K562 (cell line): Measurements from ENCODE around the gene IGSF10. TPM values are rescaled to one million over a fixed set of nuclear protein-coding genes. Genes with fewer than 3 reads are reported as not detected.
A peak's percentile ranks its signal among the peaks of the same experiment; 100 is the strongest.

Experiments used
- ATAC-seq: fragments of 200-7000 bp; cut with Tn5 transposase; 3 replicates; pipeline ENCODE4 v1.9.1; 2020; ENCODE audit warnings: moderate library complexity
- BruUV-seq: library from RNA; stranded (reverse); fragments of 400-500 nt; replicated peaks from 2 replicates; lab custom pipeline; 2021; lab: Mats Ljungman, UMichigan
- CTCF ChIA-PET: fragments of 300-600 bp; formaldehyde crosslinking; extraction: SDS; loops from one replicate; lab custom pipeline; 2021; ENCODE audit warnings: low intra/inter-chr PET ratio; lab: Yijun Ruan, JAX
- POLR2A ChIA-PET: fragments of 300-600, 350-650 bp; sonication (Branson Sonifier 250); formaldehyde crosslinking; extraction: SDS; loops from one replicate; lab custom pipeline; 2021; ENCODE audit warnings: antibody characterized with exemption, inconsistent platforms; lab: Yijun Ruan, JAX
- DNase-seq, 4 experiments: peaks; one replicate each; pipeline versions ENCODE4 v3.0.0 to v3.0.0-alpha.2; 2011 to 2018; ENCODE audit warnings: low spot score in 3 of 4, mixed read lengths in 3 of 4; ENCODE audit errors: extremely low read depth in 1 of 4
- FAIRE-seq: peaks from 2 replicates; lab custom pipeline; 2011; peaks lifted over from hg19 to GRCh38; lab: Jason Lieb, UNC
- H2AFZ ChIP-seq: 2 replicates; pipeline ENCODE4 v1.6.0; 2011; ENCODE audit warnings: low read depth, low read length, control low read depth, inconsistent platforms
- H3K27ac ChIP-seq: fragments of 200-600 bp; 3 replicates; pipeline ENCODE4 v1.8.0; 2011; ENCODE audit warnings: low read depth, mild to moderate bottlenecking, control low read depth, inconsistent platforms, low read length, moderate library complexity, mixed read lengths; ENCODE audit errors: extremely low read depth
- H3K27me3 ChIP-seq, 2 experiments: fragments of 300-600 bp in 1 of 2; 2 replicates in 1 of 2; 3 replicates in 1 of 2; pipeline versions ENCODE4 v1.6.0 to v1.8.0; 2011; ENCODE audit warnings: inconsistent platforms in 2 of 2, low read length in 2 of 2, mild to moderate bottlenecking in 1 of 2, mixed read lengths in 1 of 2, moderate library complexity in 1 of 2; ENCODE audit not compliant: control insufficient read depth in 2 of 2, insufficient read depth in 2 of 2
- H3K36me3 ChIP-seq: fragments of 300-600 bp; 3 replicates; pipeline ENCODE4 v1.8.0; 2011; ENCODE audit warnings: mild to moderate bottlenecking, low read length, inconsistent platforms; ENCODE audit not compliant: control insufficient read depth, insufficient read depth
- H3K4me1 ChIP-seq, 2 experiments: fragments of 200-600 bp in 1 of 2; replicated peaks in 1 of 2; 2 replicates in 1 of 2; 3 replicates in 1 of 2; pipeline versions ENCODE4 v1.5.1 to v1.8.0; 2011; ENCODE audit warnings: inconsistent platforms in 2 of 2, low read length in 2 of 2, mild to moderate bottlenecking in 1 of 2, mixed read lengths in 1 of 2, moderate library complexity in 1 of 2; ENCODE audit not compliant: control insufficient read depth in 2 of 2, insufficient read depth in 2 of 2
- H3K4me2 ChIP-seq: 2 replicates; pipeline ENCODE4 v1.6.1; 2011; ENCODE audit warnings: low read length, control low read depth, inconsistent platforms, mixed read lengths; ENCODE audit not compliant: insufficient read depth
- H3K4me3 ChIP-seq: fragments of 200-600 bp; sonication (generic), shearing (Covaris generic); 2 replicates; pipeline ENCODE4 v1.5.1; 2016; ENCODE audit warnings: control low read depth, inconsistent platforms
- H3K79me2 ChIP-seq: fragments of 200-600 bp; 3 replicates; pipeline ENCODE4 v1.8.0; 2011; ENCODE audit warnings: low read length, inconsistent platforms; ENCODE audit not compliant: control insufficient read depth, insufficient read depth
- H3K9ac ChIP-seq, 2 experiments: 2 replicates each; pipeline versions ENCODE4 v1.6.0 to v1.6.1; 2011; ENCODE audit warnings: low read depth in 2 of 2, low read length in 2 of 2, control low read depth in 1 of 2, inconsistent platforms in 1 of 2, mild to moderate bottlenecking in 1 of 2, mixed read lengths in 1 of 2; ENCODE audit not compliant: insufficient read depth in 1 of 2
- H3K9me1 ChIP-seq: one replicate; pipeline ENCODE4 v1.6.0; 2011; ENCODE audit warnings: inconsistent platforms, mild to moderate bottlenecking, low read length, moderate library complexity; ENCODE audit not compliant: control insufficient read depth, insufficient read depth
- H3K9me3 ChIP-seq: replicated peaks from 2 replicates; pipeline ENCODE4 v1.5.1; 2011; ENCODE audit warnings: low read depth, low read length, inconsistent platforms; ENCODE audit not compliant: control insufficient read depth, insufficient read depth
- H4K20me1 ChIP-seq: replicated peaks from 2 replicates; pipeline ENCODE4 v1.6.1; 2011; ENCODE audit warnings: low read length, inconsistent platforms, mixed read lengths; ENCODE audit not compliant: control insufficient read depth, insufficient read depth
- HIVEP1 ChIP-seq: fragments of 250-450 bp; sonication (Bioruptor Pico); IDR thresholded peaks from 2 replicates; pipeline ENCODE4 v1.4.0; 2020; ENCODE audit warnings: mild to moderate bottlenecking
- PHTF2 ChIP-seq: fragments of 250-450 bp; sonication (Bioruptor Pico); IDR thresholded peaks from 2 replicates; pipeline ENCODE4 v1.5.0; 2021; ENCODE audit warnings: mild to moderate bottlenecking
- RFX1 ChIP-seq: fragments of 450-650 bp; IDR thresholded peaks from 2 replicates; pipeline ENCODE4 v1.6.1; 2016; ENCODE audit warnings: mild to moderate bottlenecking, moderate library complexity
- RNF2 ChIP-seq: sonication (generic); IDR thresholded peaks from 2 replicates; pipeline ENCODE4 v1.6.1; 2016
- WGBS: fragments of 100-300 bp; shearing (Covaris generic); methylation state at CpG from one replicate; pipeline ENCODE4 v1.1.6; 2016; ENCODE audit warnings: low coverage, mixed read lengths; ENCODE audit not compliant: insufficient coverage; ENCODE audit errors: missing lambda C conversion rate; 5-methylcytosine and 5-hydroxymethylcytosine counted together
- in situ Hi-C: fragments of 300-500 bp; cut with MboI; formaldehyde crosslinking; loops from 4 replicates; pipeline ENCODE4 v1.15.0; 2018; ENCODE audit warnings: inconsistent platforms, mixed read lengths
- intact Hi-C: fragments of 100-400 bp; cut with micrococcal nuclease; formaldehyde crosslinking; loops from 2 replicates; pipeline ENCODE4 v1.14.2; 2022
- polyA plus RNA-seq, 8 experiments: library from polyadenylated mRNA; depleted of rRNA in 4 of 8; stranded (reverse) in 5 of 8; unstranded in 3 of 8; fragments of >200 nt; fragmentation: Nextera tagmentation in 2 of 8; fragmentation: Illumina TruSeq in 1 of 8; extraction: Ambion mirVana in 2 of 8; extraction: Trizol in 1 of 8; gene quantifications; 2 replicates each; pipeline versions ENCODE4 v1.2.1 to v1.2.3, GENCODE V29; 2011 to 2014; ENCODE audit warnings: inconsistent platforms in 1 of 8, missing spikeins in 1 of 8
- total RNA-seq, 7 experiments: library from RNA; depleted of rRNA in 6 of 7; stranded (reverse); fragments of >200 nt in 6 of 7; fragmentation: Illumina TruSeq in 2 of 7; extraction: Trizol in 2 of 7; gene quantifications; 2 replicates each; pipeline versions ENCODE4 v1.2.1 to v1.2.3, GENCODE V29; 2011 to 2021; ENCODE audit warnings: low replicate concordance in 1 of 7
- TF ChIP-seq, protein P1 (sequence below), 2 experiments: IDR thresholded peaks; 2 replicates each; pipeline ENCODE4 v1.6.1; 2011; ENCODE audit warnings: borderline replicate concordance in 1 of 2, control low read depth in 1 of 2, low read depth in 1 of 2, low read length in 1 of 2, mild to moderate bottlenecking in 1 of 2, mixed read lengths in 1 of 2, moderate library complexity in 1 of 2; ENCODE audit not compliant: insufficient read depth in 1 of 2, insufficient read length in 1 of 2, poor library complexity in 1 of 2, severe bottlenecking in 1 of 2; ENCODE audit errors: extremely low read depth in 1 of 2
- TF ChIP-seq, protein P2 (sequence below): sonication (generic); formaldehyde crosslinking; IDR thresholded peaks from 2 replicates; pipeline ENCODE4 v1.8.1; 2023; ENCODE audit warnings: mild to moderate bottlenecking, missing genetic modification reagents
- TF ChIP-seq, protein P3 (sequence below), 2 experiments: fragments of 450-650 bp; formaldehyde crosslinking in 1 of 2; IDR thresholded peaks; 2 replicates each; pipeline versions ENCODE4 v1.4.0 to v1.6.1; 2014 to 2020; ENCODE audit warnings: mild to moderate bottlenecking in 2 of 2, borderline replicate concordance in 1 of 2, low read depth in 1 of 2

IGSF10 gene
- total and polyA plus RNA-seq, 9 of the 15 experiments (the other 6 are each of a cell fraction or from before 2014, with no cell fraction given) = 0.11 to 1.2 (median 0.40) TPM

- H3K27ac ChIP-seq = no peak overlapping the region
- no peaks in the 10 kb centered on the region for H3K9me3 ChIP-seq
- in situ Hi-C loops = no loop called here
- H4K20me1 ChIP-seq = no peaks in the 10 kb centered on the region
- peaks cover 13 to 21% of the 10 kb centered on the region in 2 experiments; a peak in 4 of 5 replicates for H3K27me3 ChIP-seq
- FAIRE-seq (no peak), DNase-seq (no peak), ATAC-seq (no peak)
- H3K4me1 ChIP-seq = peaks cover 0 to 4% of the 10 kb centered on the region in 2 experiments; a peak in 2 of 5 replicates
- intact Hi-C loops = no loop called here
- no peak for TF ChIP-seq RFX1
- TF ChIP-seq, protein P1, sequence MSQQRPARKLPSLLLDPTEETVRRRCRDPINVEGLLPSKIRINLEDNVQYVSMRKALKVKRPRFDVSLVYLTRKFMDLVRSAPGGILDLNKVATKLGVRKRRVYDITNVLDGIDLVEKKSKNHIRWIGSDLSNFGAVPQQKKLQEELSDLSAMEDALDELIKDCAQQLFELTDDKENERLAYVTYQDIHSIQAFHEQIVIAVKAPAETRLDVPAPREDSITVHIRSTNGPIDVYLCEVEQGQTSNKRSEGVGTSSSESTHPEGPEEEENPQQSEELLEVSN (IDR thresholded peaks at IDR 0.05; ENCODE audit: borderline replicate concordance in 1 of 2, extremely low read depth in 1 of 2, insufficient read depth in 1 of 2, insufficient read length in 1 of 2, low read depth in 1 of 2, low read length in 1 of 2, poor library complexity in 1 of 2, severe bottlenecking in 1 of 2) = no peak
- TF ChIP-seq HIVEP1 (CRISPR knock-in tag) = no peak
- no peak for TF ChIP-seq PHTF2 (CRISPR knock-in tag)
- TF ChIP-seq RNF2 = 0 out of 2 replicates have a peak, but pooled peaks have one; percentile 14
- TF ChIP-seq, protein P2, sequence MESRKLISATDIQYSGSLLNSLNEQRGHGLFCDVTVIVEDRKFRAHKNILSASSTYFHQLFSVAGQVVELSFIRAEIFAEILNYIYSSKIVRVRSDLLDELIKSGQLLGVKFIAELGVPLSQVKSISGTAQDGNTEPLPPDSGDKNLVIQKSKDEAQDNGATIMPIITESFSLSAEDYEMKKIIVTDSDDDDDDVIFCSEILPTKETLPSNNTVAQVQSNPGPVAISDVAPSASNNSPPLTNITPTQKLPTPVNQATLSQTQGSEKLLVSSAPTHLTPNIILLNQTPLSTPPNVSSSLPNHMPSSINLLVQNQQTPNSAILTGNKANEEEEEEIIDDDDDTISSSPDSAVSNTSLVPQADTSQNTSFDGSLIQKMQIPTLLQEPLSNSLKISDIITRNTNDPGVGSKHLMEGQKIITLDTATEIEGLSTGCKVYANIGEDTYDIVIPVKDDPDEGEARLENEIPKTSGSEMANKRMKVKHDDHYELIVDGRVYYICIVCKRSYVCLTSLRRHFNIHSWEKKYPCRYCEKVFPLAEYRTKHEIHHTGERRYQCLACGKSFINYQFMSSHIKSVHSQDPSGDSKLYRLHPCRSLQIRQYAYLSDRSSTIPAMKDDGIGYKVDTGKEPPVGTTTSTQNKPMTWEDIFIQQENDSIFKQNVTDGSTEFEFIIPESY (CRISPR knock-in tag) = no peak
- TF ChIP-seq, protein P3, sequence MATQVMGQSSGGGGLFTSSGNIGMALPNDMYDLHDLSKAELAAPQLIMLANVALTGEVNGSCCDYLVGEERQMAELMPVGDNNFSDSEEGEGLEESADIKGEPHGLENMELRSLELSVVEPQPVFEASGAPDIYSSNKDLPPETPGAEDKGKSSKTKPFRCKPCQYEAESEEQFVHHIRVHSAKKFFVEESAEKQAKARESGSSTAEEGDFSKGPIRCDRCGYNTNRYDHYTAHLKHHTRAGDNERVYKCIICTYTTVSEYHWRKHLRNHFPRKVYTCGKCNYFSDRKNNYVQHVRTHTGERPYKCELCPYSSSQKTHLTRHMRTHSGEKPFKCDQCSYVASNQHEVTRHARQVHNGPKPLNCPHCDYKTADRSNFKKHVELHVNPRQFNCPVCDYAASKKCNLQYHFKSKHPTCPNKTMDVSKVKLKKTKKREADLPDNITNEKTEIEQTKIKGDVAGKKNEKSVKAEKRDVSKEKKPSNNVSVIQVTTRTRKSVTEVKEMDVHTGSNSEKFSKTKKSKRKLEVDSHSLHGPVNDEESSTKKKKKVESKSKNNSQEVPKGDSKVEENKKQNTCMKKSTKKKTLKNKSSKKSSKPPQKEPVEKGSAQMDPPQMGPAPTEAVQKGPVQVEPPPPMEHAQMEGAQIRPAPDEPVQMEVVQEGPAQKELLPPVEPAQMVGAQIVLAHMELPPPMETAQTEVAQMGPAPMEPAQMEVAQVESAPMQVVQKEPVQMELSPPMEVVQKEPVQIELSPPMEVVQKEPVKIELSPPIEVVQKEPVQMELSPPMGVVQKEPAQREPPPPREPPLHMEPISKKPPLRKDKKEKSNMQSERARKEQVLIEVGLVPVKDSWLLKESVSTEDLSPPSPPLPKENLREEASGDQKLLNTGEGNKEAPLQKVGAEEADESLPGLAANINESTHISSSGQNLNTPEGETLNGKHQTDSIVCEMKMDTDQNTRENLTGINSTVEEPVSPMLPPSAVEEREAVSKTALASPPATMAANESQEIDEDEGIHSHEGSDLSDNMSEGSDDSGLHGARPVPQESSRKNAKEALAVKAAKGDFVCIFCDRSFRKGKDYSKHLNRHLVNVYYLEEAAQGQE (IDR thresholded peaks at IDR 0.05; ENCODE audit: borderline replicate concordance) = no peak
- TF ChIP-seq, protein P3 (CRISPR knock-in tag; IDR thresholded peaks at IDR 0.05; ENCODE audit: low read depth) = no peak
- CTCF ChIA-PET = no interaction called here
- no peak overlapping the region for H3K4me2 ChIP-seq
- BruUV-seq = no TSS peak
- H3K36me3 ChIP-seq = no peaks in the 10 kb centered on the region
- no peak overlapping the region for H3K9ac ChIP-seq
- H2AFZ ChIP-seq = no peak overlapping the region
- H3K9me1 ChIP-seq = no peaks in the 10 kb centered on the region
- no peak overlapping the region for H3K4me3 ChIP-seq
- POLR2A ChIA-PET = no interaction called here
- 4% methylated on average over 6 of the region's 6 CpGs for WGBS
- H3K79me2 ChIP-seq = no peaks in the 10 kb centered on the region
These were observed 1.5 kb upstream of the IGSF10 start for GRCh38 chr3:151462278-151462780.
